ENCODE results near the gene SLC43A3. TPM values are rescaled to one million over a fixed set of nuclear protein-coding genes. Genes with fewer than 3 reads are reported as not detected.
A peak's percentile ranks its signal among the peaks of the same experiment; 100 is the strongest.
"Not testable (repeated sequence)": the region's sequence is repeated elsewhere in the genome, so short reads cannot be mapped to it uniquely, and the experiment has no call there.

SLC43A3 gene
- total and polyA plus RNA-seq, 2 donors: 17.8 to 28.7 TPM

DNA sequence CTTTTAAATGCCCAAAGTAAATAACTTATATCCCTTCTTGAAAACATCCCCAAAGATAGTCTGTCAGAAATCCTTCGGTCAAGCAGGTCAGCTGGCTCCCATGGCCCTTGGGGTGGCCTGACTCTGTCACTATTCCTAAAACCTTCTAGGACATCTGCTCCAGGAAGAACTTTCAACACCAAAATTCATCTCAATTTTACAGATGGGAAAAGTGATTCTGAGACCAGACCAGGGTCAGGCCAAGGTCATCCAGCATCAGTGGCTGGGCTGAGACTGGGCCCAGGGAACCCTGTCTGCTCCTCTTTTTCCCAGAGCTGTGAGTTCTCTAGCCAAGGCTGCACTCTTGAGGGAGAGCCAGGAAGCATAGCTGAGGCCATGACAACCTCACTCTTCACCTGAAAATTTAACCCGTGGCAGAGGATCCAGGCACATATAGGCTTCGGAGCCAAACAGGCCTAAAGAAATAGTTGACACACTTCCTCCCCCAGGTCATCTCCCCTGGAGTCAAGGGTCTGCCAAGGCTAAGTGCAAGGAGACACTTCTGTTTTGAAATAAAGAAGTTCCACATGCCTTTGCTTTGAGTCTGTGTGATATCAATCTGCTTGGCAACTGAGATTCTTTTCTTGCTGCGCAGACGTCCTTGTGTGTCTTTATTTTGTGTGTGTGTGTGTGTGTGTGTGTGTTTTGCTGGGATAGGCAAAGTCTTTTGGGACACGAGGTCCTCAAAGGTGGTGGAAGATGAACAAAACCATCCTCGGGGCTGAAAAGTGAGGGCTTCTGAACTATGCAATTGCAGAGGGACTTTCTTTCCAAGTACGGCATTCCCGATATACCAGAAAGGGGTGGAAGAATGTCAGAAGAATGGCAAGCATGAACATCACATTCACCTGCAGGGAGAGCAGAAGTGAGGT, 19.7 kb downstream of the SLC43A3 start:
- no peaks in the 10 kb centered on the region for H3K9me3 ChIP-seq (ENCODE audit: control insufficient read depth in 2 of 2, insufficient read depth in 1 of 2, low read length in 1 of 2)
- 95% methylated on average over 9 of the region's 9 CpGs for WGBS
- H3K36me3 ChIP-seq (ENCODE audit: control insufficient read depth in 2 of 2, insufficient read depth in 2 of 2, low read length in 1 of 2): peaks cover 51 to 56% of the 10 kb centered on the region in 2 donors

DNA sequence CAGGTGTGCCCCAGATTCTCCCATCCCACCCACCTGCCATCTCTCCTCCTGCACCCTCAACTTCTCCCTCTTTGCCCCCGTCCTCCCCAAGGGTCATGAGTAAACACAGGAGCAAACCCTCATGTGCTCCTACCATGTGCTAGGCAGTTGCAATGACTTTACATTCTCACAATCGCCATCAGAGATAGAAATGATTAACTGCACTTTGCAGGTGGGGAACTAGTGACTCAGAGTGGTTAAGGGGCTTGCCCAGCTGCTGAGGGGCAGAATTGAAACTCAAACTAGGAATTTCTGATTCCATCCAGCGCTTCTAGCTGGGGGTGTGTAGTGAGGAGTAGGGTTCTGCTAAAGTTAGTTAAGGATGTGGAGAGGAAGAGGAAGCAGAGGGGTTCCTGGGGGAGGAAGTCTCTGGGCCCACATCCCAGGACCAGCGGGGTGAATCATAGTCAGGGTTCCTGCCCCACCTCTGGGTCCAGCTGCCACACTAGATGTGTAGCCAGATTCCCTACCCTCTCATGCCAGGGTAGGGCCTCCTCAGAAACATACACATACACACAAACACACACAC, 20.5 kb downstream of the SLC43A3 start:
- H3K27ac ChIP-seq (ENCODE audit: low read depth in 1 of 2, low read length in 1 of 2): no peak overlapping the region
- H3K4me1 ChIP-seq (ENCODE audit: control insufficient read depth in 2 of 2, insufficient read depth in 2 of 2, low read length in 2 of 2): no peaks in the 10 kb centered on the region
- WGBS: 47% methylated on average over 4 of the region's 4 CpGs
- no peaks in the 10 kb centered on the region for H3K9me3 ChIP-seq (ENCODE audit: control insufficient read depth in 2 of 2, insufficient read depth in 1 of 2, low read length in 1 of 2)
- no peak overlapping the region for H3K4me3 ChIP-seq (ENCODE audit: low read length in 2 of 2)
- H3K27me3 ChIP-seq (ENCODE audit: control insufficient read depth in 2 of 2, insufficient read depth in 1 of 2, low read length in 1 of 2): no peaks in the 10 kb centered on the region
- DNase-seq (ENCODE audit: low read depth in 6 of 9, low spot score in 9 of 9): peak in 1 of 9 donors; percentile 7
- H3K36me3 ChIP-seq (ENCODE audit: control insufficient read depth in 2 of 2, insufficient read depth in 2 of 2, low read length in 1 of 2): peaks cover 51 to 52% of the 10 kb centered on the region in 2 donors

More for the DNA sequence above, 19.7 kb downstream of the SLC43A3 start:
- Histone ChIP-seq H3K27me3 (ENCODE audit: control insufficient read depth in 2 of 2, insufficient read depth in 1 of 2, low read length in 1 of 2) (no peaks in the 10 kb centered on the region), H3K4me3 (ENCODE audit: low read length in 2 of 2) (no peak overlapping the region), H3K27ac (ENCODE audit: low read depth in 1 of 2, low read length in 1 of 2) (no peak overlapping the region), H3K4me1 (ENCODE audit: control insufficient read depth in 2 of 2, insufficient read depth in 2 of 2, low read length in 2 of 2) (no peaks in the 10 kb centered on the region)
- no peak for DNase-seq (ENCODE audit: low read depth in 6 of 9, low spot score in 9 of 9)

DNA sequence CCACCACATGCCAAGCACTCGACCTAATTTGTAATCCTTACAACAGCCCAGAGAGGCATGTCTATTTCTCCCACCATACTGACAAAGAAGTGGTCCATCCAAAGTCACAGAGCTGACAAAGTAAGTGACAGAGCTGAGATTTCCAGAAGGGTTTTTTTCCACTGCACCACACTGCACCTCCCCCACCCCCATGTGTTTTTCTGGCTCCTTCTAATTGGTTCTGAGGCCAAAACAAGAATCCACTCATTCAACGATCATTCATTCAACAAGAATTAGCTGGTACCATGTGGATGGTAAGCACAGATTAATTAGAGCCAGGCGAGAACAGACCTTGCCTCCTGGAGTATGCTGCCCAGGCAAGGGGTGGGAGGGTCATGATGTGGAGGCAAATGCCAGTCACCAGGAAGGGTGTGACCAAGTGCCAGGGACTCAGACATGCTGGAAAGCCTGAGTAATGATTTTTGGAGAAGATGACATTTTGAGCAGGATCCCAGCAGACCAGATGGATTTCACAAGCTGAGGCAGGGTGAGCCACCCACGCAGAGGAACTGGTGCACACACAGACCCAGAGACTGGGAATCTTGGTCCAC, 21.6 kb downstream of the SLC43A3 start:
- no peaks in the 10 kb centered on the region for H3K9me3 ChIP-seq (ENCODE audit: control insufficient read depth in 2 of 2, insufficient read depth in 1 of 2, low read length in 1 of 2)
- H3K4me1 ChIP-seq (ENCODE audit: control insufficient read depth in 2 of 2, insufficient read depth in 2 of 2, low read length in 2 of 2): no peaks in the 10 kb centered on the region
- H3K36me3 ChIP-seq (ENCODE audit: control insufficient read depth in 2 of 2, insufficient read depth in 2 of 2, low read length in 1 of 2): peaks cover 44 to 50% of the 10 kb centered on the region in 2 donors
- DNase-seq (ENCODE audit: low read depth in 6 of 9, low spot score in 9 of 9): no peak
- H3K27ac ChIP-seq (ENCODE audit: low read depth in 1 of 2, low read length in 1 of 2): no peak overlapping the region
- WGBS: 95% methylated on average over 4 of the region's 4 CpGs
- H3K27me3 ChIP-seq (ENCODE audit: control insufficient read depth in 2 of 2, insufficient read depth in 1 of 2, low read length in 1 of 2): no peaks in the 10 kb centered on the region
- no peak overlapping the region for H3K4me3 ChIP-seq (ENCODE audit: low read length in 2 of 2)

DNA sequence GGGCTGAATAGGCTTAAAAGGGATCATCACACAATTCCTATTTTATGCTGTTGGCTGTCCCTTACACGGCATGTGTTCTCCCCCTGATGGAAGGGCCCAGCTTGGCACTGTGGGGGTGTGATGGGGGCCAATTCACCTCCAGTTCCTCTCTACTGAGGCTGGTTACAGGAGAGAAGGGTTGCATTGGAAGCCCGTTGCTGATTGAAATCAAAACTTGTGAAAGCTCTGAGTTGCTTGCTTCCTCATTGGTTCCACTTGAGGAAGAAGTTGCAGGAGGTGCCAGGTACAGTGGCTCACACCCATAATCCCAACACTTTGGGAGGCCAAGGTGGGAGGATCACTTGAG, 23.1 kb downstream of the SLC43A3 start:
- Histone ChIP-seq H3K36me3 (ENCODE audit: control insufficient read depth in 2 of 2, insufficient read depth in 2 of 2, low read length in 1 of 2) (peaks cover 28 to 34% of the 10 kb centered on the region in 2 donors), H3K4me1 (ENCODE audit: control insufficient read depth in 2 of 2, insufficient read depth in 2 of 2, low read length in 2 of 2) (no peaks in the 10 kb centered on the region), H3K27me3 (ENCODE audit: control insufficient read depth in 2 of 2, insufficient read depth in 1 of 2, low read length in 1 of 2) (no peaks in the 10 kb centered on the region), H3K9me3 (ENCODE audit: control insufficient read depth in 2 of 2, insufficient read depth in 1 of 2, low read length in 1 of 2) (no peaks in the 10 kb centered on the region), H3K27ac (ENCODE audit: low read depth in 1 of 2, low read length in 1 of 2) (no peak overlapping the region), H3K4me3 (ENCODE audit: low read length in 2 of 2) (no peak overlapping the region)
- 96% methylated on average over 2 of the region's 2 CpGs for WGBS
- no peak for DNase-seq (ENCODE audit: low read depth in 6 of 9, low spot score in 9 of 9)

DNA sequence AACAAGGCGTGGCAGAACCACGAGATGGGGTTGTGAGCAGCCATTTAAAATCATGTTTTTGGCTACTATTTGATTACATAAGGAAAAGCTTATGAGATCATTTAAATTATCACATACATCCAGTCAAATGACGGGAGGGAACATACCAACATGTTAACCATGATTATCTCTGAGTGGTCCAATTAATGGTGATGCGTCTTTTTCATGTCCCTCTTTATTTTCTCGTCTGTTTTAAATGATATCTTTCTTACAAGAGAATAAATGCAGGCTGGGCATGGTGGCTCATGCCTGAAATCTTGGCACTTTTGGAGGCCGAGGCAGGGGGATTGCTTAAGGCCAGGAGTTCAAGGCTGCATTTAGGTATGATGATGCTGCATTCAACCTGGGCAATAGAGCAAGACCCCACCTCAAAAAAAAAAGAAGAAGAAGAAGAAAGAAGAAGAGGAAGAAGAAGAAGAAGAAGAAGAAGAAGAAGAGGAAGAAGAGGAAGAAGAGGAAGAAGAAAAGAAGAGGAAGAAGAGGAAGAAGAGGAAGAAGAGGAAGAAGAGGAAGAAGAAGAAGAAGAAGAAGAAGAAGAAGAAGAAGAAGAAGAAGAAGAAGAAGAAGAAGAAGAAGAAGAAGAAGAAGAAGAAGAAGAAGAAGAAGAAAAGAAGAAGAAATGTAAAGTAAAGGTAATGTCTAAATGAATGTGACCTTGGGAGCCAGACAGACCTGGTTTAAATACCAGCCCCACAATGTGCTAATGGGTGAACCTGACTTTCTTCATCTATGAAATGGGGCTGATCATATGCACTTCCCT, 23.7 kb downstream of the SLC43A3 start:
- WGBS: 96% methylated on average over 6 of the region's 6 CpGs
- H3K27me3 ChIP-seq (ENCODE audit: control insufficient read depth in 2 of 2, insufficient read depth in 1 of 2, low read length in 1 of 2); H3K9me3 ChIP-seq (ENCODE audit: control insufficient read depth in 2 of 2, insufficient read depth in 1 of 2, low read length in 1 of 2); H3K4me1 ChIP-seq (ENCODE audit: control insufficient read depth in 2 of 2, insufficient read depth in 2 of 2, low read length in 2 of 2); H3K4me3 ChIP-seq (ENCODE audit: low read length in 2 of 2); DNase-seq (ENCODE audit: low read depth in 6 of 9, low spot score in 9 of 9); H3K27ac ChIP-seq (ENCODE audit: low read depth in 1 of 2, low read length in 1 of 2): not testable (repeated sequence)
- peaks cover 22 to 28% of the 10 kb centered on the region in 2 donors for H3K36me3 ChIP-seq (ENCODE audit: control insufficient read depth in 2 of 2, insufficient read depth in 2 of 2, low read length in 1 of 2)

DNA sequence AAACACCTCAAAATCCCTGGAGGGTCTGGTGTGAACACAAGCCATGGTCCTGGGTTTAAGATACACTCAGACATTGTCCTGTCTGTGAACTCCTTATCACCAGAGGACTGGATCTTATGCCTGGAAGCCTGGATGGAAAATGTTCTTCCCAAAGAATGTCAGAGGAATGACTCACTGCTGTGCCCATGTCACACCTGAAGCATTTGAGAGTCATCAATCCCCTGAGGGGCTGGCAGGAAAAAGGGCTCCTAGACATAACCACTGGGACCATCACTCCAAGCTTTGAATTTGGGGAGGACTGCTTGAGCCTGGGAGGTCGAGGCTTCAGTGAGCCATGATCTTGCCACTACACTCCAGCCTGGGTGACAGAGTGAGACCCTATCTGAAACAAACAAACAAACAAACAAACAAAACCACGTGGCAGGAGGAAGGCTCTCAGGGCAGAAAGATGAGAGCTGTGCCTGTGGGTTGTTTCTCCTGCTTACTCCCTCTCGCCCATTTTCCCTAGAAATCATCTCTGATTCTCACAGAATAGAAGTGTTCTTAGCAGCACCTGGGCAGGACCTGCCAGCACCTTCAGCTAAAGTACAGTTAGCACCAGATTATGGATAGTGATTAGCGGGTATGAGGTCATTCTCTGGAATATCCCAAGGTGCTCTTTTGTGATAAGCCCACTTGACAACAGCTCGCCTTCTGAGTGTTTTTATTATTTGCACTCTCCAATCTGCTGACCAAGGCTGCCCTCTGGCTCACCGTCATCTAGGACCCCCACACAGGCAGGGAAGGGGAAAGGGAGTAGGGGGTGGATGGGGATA, 24.5 kb downstream of the SLC43A3 start:
- Histone ChIP-seq H3K36me3 (ENCODE audit: control insufficient read depth in 2 of 2, insufficient read depth in 2 of 2, low read length in 1 of 2) (peaks cover 14 to 20% of the 10 kb centered on the region in 2 donors), H3K27me3 (ENCODE audit: control insufficient read depth in 2 of 2, insufficient read depth in 1 of 2, low read length in 1 of 2) (no peaks in the 10 kb centered on the region), H3K4me1 (ENCODE audit: control insufficient read depth in 2 of 2, insufficient read depth in 2 of 2, low read length in 2 of 2) (no peaks in the 10 kb centered on the region), H3K27ac (ENCODE audit: low read depth in 1 of 2, low read length in 1 of 2) (no peak overlapping the region), H3K9me3 (ENCODE audit: control insufficient read depth in 2 of 2, insufficient read depth in 1 of 2, low read length in 1 of 2) (no peaks in the 10 kb centered on the region), H3K4me3 (ENCODE audit: low read length in 2 of 2) (no peak overlapping the region)
- 88% methylated on average over 6 of the region's 6 CpGs for WGBS
- no peak for DNase-seq (ENCODE audit: low read depth in 6 of 9, low spot score in 9 of 9)

DNA sequence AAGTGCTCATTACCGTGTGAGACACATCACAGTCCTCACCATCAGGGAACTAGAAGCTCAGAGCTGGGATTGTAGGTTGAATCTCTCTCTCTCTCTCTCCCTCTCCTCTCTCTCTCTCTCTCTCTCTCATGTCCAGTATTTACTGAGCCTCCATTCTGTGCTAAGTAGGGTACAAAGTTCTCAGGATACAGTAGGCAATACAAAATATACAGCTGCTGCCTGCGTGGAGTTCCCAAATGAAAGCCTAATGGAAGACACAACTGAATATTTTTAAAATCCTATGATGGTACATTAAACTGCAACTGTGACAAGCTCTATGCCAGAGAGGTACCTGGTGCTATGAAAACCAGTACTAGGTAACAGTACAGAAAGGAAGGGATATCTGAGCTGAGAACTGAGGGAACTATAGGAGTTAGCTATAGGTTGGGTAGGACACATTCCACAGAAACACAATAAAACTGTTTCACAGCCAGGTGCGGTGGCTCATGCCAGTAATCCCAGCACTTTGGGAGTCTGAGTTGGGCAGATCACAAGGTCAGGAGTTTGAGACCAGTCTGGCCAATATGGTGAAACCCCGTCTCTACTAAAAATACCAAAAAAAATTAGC, 26.8 kb downstream of the SLC43A3 start:
- H3K27ac ChIP-seq (ENCODE audit: low read depth in 1 of 2, low read length in 1 of 2): no peak overlapping the region
- no peaks in the 10 kb centered on the region for H3K9me3 ChIP-seq (ENCODE audit: control insufficient read depth in 2 of 2, insufficient read depth in 1 of 2, low read length in 1 of 2)
- no peak for DNase-seq (ENCODE audit: low read depth in 6 of 9, low spot score in 9 of 9)
- H3K36me3 ChIP-seq (ENCODE audit: control insufficient read depth in 2 of 2, insufficient read depth in 2 of 2, low read length in 1 of 2): peaks cover 0 to under 1% of the 10 kb centered on the region in 2 donors
- 97% methylated on average over 4 of the region's 4 CpGs for WGBS
- H3K4me1 ChIP-seq (ENCODE audit: control insufficient read depth in 2 of 2, insufficient read depth in 2 of 2, low read length in 2 of 2): no peaks in the 10 kb centered on the region
- H3K27me3 ChIP-seq (ENCODE audit: control insufficient read depth in 2 of 2, insufficient read depth in 1 of 2, low read length in 1 of 2): no peaks in the 10 kb centered on the region
- H3K4me3 ChIP-seq (ENCODE audit: low read length in 2 of 2): no peak overlapping the region

DNA sequence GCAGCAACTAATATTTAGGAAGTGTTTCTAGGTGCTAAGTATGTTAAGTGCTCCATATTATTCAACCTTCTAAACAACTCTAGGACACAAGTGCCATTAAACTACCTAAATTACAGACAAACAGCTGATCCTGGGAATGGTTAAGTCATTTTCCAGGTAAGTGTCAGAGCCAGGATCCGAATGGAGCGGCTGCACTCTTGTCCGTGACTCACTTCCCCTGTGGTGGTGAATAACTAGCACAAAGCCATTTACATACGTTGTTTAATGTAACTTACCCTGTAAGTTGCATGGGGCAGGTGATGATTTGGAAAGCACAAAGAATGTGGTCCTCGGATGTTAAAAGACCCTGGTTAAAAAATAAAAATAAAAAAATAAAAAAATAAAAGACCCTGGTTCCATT, 27.7 kb downstream of the SLC43A3 start:
- no peak for DNase-seq (ENCODE audit: low read depth in 6 of 9, low spot score in 9 of 9)
- no peak overlapping the region for H3K4me3 ChIP-seq (ENCODE audit: low read length in 2 of 2)
- H3K4me1 ChIP-seq (ENCODE audit: control insufficient read depth in 2 of 2, insufficient read depth in 2 of 2, low read length in 2 of 2): no peaks in the 10 kb centered on the region
- H3K36me3 ChIP-seq (ENCODE audit: control insufficient read depth in 2 of 2, insufficient read depth in 2 of 2, low read length in 1 of 2): no peaks in the 10 kb centered on the region
- H3K27ac ChIP-seq (ENCODE audit: low read depth in 1 of 2, low read length in 1 of 2): no peak overlapping the region
- no peaks in the 10 kb centered on the region for H3K9me3 ChIP-seq (ENCODE audit: control insufficient read depth in 2 of 2, insufficient read depth in 1 of 2, low read length in 1 of 2)
- 98% methylated on average over 5 of the region's 5 CpGs for WGBS
- H3K27me3 ChIP-seq (ENCODE audit: control insufficient read depth in 2 of 2, insufficient read depth in 1 of 2, low read length in 1 of 2): no peaks in the 10 kb centered on the region

Measured in thymus (tissue), 11 donors.